ENCODE data around the gene SLC29A2.
"Not testable (repeated sequence)": the region's sequence is repeated elsewhere in the genome, so short reads cannot be mapped to it uniquely, and the experiment has no call there.

The SLC29A2 gene

DNA sequence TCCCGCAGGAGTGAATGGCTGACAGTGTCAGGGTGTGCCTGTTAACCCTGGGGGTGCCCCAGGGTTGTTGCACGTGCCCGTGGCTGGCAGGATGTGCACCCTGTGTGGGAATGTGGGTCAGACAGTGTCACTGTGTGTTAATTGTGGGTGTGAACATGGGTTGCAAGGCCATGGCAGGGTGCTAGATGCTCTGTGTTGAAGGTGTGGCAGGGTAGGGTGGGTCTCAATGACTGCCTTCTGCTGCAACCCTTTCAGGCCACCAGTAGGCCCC is 43.6 kb downstream of the SLC29A2 start:
- DNase-seq (ENCODE audit: insufficient read length, low spot score) (no peak), FAIRE-seq (no peak)
- no peak; the same call in 1 of the 2 replicates for TF ChIP-seq POLR2A (IDR thresholded peaks at IDR 0.05; ENCODE audit: low read depth, low read length)

- peak; percentile 82 for DNase-seq (ENCODE audit: insufficient read length, low spot score)
- TF ChIP-seq POLR2A (IDR thresholded peaks at IDR 0.05; ENCODE audit: low read depth, low read length), result peak; percentile 30; the same call in 1 of the 2 replicates
- FAIRE-seq, result no peak
Observed at GRCh38 chr11:66327171-66328030, 44.2 kb downstream of the SLC29A2 start.

- DNase-seq (ENCODE audit: insufficient read length, low spot score) (peak; percentile 76), FAIRE-seq (no peak)
- TF ChIP-seq POLR2A (IDR thresholded peaks at IDR 0.05; ENCODE audit: low read depth, low read length), result 0 out of 2 replicates have a peak, but pooled peaks have one; percentile 18
Observed at GRCh38 chr11:66326261-66327111, 45.1 kb downstream of the SLC29A2 start.

DNA sequence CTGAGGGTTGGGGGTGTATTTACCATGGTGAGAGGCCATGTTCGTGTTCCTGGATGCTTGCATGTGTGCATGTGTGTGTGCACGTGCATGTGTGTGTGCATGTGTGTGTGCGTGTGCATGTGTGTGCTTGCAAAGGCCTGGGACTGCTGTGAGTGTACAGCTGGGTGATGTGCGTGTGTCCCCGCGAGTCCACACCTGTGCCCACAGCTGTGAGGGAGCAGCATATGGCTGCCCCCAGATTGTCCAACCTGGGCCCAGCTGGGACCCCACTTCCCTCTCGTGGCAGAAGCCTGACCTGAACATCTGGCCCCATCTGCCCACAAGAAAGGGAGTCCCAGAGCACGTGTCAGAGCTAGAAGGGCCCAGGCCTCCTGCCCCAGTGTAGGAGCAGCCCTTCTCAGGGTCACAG is 46.3 kb downstream of the SLC29A2 start:
- no peak for DNase-seq (ENCODE audit: insufficient read length, low spot score)
- FAIRE-seq, result no peak
- TF ChIP-seq POLR2A (IDR thresholded peaks at IDR 0.05; ENCODE audit: low read depth, low read length), result no peak

- no peak for TF ChIP-seq POLR2A (IDR thresholded peaks at IDR 0.05; ENCODE audit: low read depth, low read length)
- no peak for FAIRE-seq
- no peak for DNase-seq (ENCODE audit: insufficient read length, low spot score)
Observed at GRCh38 chr11:66324664-66325063, 46.9 kb downstream of the SLC29A2 start.

GRCh38 chr11:66323684-66324083 is 47.9 kb downstream of the SLC29A2 start:
- DNase-seq (ENCODE audit: insufficient read length, low spot score) (no peak), FAIRE-seq (no peak)
- TF ChIP-seq POLR2A (IDR thresholded peaks at IDR 0.05; ENCODE audit: low read depth, low read length), result no peak

GRCh38 chr11:66322732-66323427 is 48.7 kb downstream of the SLC29A2 start:
- DNase-seq (ENCODE audit: insufficient read length, low spot score), result no peak
- FAIRE-seq, result no peak
- no peak for TF ChIP-seq POLR2A (IDR thresholded peaks at IDR 0.05; ENCODE audit: low read depth, low read length)

DNA sequence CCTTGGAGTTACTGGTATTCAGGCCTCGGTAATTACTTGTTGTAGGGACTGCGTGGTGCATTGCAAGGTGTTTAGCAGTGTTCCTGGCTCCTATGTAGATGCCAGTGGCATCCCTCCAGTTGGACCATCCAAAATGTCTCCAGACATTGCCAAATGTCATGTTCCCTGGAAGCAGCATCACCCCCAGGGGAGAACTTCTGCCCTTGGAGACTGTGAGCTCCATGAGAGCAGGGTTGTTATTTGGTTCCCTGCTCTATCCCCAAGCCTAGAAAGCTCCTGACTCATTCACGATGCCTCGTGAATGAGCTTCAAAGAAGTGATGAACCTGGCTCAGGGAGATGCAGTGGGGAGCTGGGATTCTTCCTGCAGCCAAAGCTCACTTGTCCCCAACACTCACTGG is 50.0 kb downstream of the SLC29A2 start:
- DNase-seq (ENCODE audit: insufficient read length, low spot score) (no peak), FAIRE-seq (no peak)
- no peak for TF ChIP-seq POLR2A (IDR thresholded peaks at IDR 0.05; ENCODE audit: low read depth, low read length)

DNA sequence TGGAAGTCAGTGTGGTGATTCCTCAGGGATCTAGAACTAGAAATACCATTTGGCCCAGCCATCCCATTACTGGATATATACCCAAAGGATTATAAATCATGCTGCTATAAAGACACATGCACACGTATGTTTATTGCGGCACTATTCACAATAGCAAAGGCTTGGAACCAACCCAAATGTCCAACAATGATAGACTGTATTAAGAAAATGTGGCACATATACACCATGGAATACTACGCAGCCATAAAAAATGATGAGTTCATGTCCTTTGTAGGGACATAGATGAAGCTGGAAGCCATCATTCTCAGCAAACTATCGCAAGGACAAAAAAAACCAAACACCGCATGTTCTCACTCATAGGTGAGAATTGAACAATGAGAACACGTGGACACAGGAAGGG is 50.8 kb downstream of the SLC29A2 start:
- not testable (repeated sequence) for DNase-seq (ENCODE audit: insufficient read length, low spot score); FAIRE-seq

DNA sequence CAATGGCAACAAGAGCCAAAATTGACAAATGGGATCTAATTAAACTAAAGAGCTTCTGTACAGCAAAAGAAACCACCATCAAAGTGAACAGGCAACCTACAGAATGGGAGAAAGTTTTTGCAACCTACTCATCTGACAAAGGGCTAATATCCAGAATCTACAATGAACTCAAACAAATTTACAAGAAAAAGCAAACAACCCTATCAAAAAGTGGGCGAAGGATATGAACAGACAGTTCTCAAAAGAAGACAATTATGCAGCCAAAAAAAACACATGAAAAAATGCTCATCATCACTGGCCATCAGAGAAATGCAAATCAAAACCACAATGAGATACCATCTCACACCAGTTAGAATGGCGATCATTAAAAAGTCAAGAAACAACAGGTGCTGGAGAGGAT is 51.3 kb downstream of the SLC29A2 start:
- not testable (repeated sequence) for FAIRE-seq; DNase-seq (ENCODE audit: insufficient read length, low spot score)

DNA sequence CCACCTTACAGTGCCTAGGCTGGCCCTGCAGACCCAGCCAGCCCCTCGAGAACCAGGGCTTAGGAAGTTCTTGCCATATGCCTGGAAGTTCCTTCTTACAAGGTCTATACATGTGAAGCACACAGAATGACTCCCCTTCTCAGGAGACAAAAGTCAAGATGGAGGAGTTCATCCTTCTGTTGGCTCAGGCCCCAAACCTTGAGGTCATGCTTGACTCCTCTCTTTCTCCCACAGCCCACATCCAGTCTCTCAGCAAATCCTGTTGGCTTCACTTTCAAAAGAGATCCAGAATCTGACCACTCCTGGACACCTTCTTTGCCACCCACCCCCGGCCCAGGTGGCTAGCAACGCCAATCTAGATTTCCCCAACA is 53.0 kb downstream of the SLC29A2 start:
- DNase-seq (ENCODE audit: insufficient read length, low spot score) (no peak), FAIRE-seq (no peak)
- TF ChIP-seq POLR2A (IDR thresholded peaks at IDR 0.05; ENCODE audit: low read depth, low read length), result no peak

- no peak for TF ChIP-seq POLR2A (IDR thresholded peaks at IDR 0.05; ENCODE audit: low read depth, low read length)
- FAIRE-seq, result no peak
- DNase-seq (ENCODE audit: insufficient read length, low spot score), result no peak
Observed at GRCh38 chr11:66317723-66318599, 53.6 kb downstream of the SLC29A2 start.

DNA sequence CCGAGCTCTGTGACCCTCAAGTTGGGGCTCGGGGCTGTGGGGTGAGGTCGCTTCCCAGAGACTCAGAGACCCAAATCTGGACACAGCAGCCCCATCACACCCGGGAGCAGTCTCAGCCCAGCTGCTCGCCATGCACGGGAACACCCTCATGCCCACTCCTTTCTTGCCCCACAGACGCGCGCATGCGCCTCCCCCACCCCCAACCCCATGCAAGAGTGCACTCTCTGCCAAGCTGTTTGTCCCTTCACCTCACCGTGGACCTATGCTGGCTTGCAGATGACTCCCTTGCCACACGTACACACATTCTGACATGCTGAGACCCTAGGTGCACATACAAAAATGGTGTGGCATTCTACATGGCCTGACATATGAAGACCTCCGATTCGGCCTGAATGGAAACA is 54.2 kb downstream of the SLC29A2 start:
- FAIRE-seq (no peak), DNase-seq (ENCODE audit: insufficient read length, low spot score) (no peak)
- no peak for TF ChIP-seq POLR2A (IDR thresholded peaks at IDR 0.05; ENCODE audit: low read depth, low read length)

Data from H54 (cell line).